GM23338 (cell line): ENCODE measurements around the gene ARL5C. TPM values are rescaled to one million over a fixed set of nuclear protein-coding genes. Genes with fewer than 3 reads are reported as not detected.

Experiments
- ATAC-seq: fragments of 200-7000 bp; cut with Tn5 transposase; 3 replicates; pipeline ENCODE4 v1.9.1; 2020
- DNase-seq: peaks from one replicate; pipeline ENCODE4 v3.0.0-alpha.2; 2015; ENCODE audit warnings: low spot score
- H2AFZ ChIP-seq: fragments of 200-600 bp; sonication (generic); 2 replicates; pipeline ENCODE4 v1.8.0; 2016; ENCODE audit warnings: antibody characterized with exemption, mild to moderate bottlenecking, moderate library complexity
- H3F3A ChIP-seq: fragments of 200-600 bp; sonication (generic); replicated peaks from 2 replicates; pipeline ENCODE4 v1.8.0; 2017; ENCODE audit warnings: antibody characterized with exemption, mixed run types, low read depth
- H3K27ac ChIP-seq: fragments of 200-600 bp; sonication (generic); 2 replicates; pipeline ENCODE4 v1.6.1; 2016; ENCODE audit warnings: low read depth
- H3K27me3 ChIP-seq: fragments of 200-600 bp; sonication (generic); 2 replicates; pipeline ENCODE4 v1.8.0; 2016; ENCODE audit warnings: mild to moderate bottlenecking, mixed run types, moderate library complexity; ENCODE audit not compliant: insufficient read depth
- H3K36me3 ChIP-seq: fragments of 200-600 bp; sonication (generic); 2 replicates; pipeline ENCODE4 v1.8.0; 2016; ENCODE audit warnings: mild to moderate bottlenecking; ENCODE audit not compliant: insufficient read depth
- H3K4me1 ChIP-seq: fragments of 200-600 bp; sonication (generic); 2 replicates; pipeline ENCODE4 v1.8.0; 2016; ENCODE audit warnings: mild to moderate bottlenecking, moderate library complexity; ENCODE audit not compliant: insufficient read depth
- H3K4me2 ChIP-seq: fragments of 200-600 bp; sonication (generic); 2 replicates; pipeline ENCODE4 v1.7.1; 2017; ENCODE audit warnings: mixed run types
- H3K4me3 ChIP-seq: fragments of 200-600 bp; sonication (generic); 2 replicates; pipeline ENCODE4 v1.6.1; 2016; ENCODE audit warnings: mixed run types
- H3K79me2 ChIP-seq: fragments of 200-600 bp; sonication (generic); replicated peaks from 2 replicates; pipeline ENCODE4 v1.8.0; 2017; ENCODE audit warnings: mild to moderate bottlenecking; ENCODE audit not compliant: insufficient read depth
- H3K9me2 ChIP-seq: fragments of 200-600 bp; sonication (generic); 2 replicates; pipeline ENCODE4 v1.8.0; 2017; ENCODE audit not compliant: insufficient read depth
- H4K20me1 ChIP-seq: fragments of 200-600 bp; sonication (generic); replicated peaks from 2 replicates; pipeline ENCODE4 v1.8.0; 2017; ENCODE audit warnings: mild to moderate bottlenecking; ENCODE audit not compliant: insufficient read depth
- H3K27ac Mint-ChIP-seq: 2 replicates; pipeline ENCODE4 v1.8.0; 2020; ENCODE audit warnings: inconsistent platforms, mild to moderate bottlenecking, moderate library complexity, mixed read lengths
- H3K27me3 Mint-ChIP-seq: 3 replicates; pipeline ENCODE4 v1.8.0; 2022; ENCODE audit warnings: low read depth, mild to moderate bottlenecking, moderate library complexity, mixed read lengths, inconsistent platforms; ENCODE audit not compliant: insufficient read depth, poor library complexity
- H3K36me3 Mint-ChIP-seq: 3 replicates; pipeline ENCODE4 v1.8.0; 2021; ENCODE audit warnings: low read depth, mild to moderate bottlenecking, inconsistent platforms, moderate library complexity, mixed read lengths
- H3K4me1 Mint-ChIP-seq: 3 replicates; pipeline ENCODE4 v1.8.0; 2020; ENCODE audit warnings: mild to moderate bottlenecking, inconsistent platforms, mixed read lengths
- H3K4me3 Mint-ChIP-seq: 3 replicates; pipeline ENCODE4 v1.8.0; 2021; ENCODE audit warnings: moderate library complexity, mild to moderate bottlenecking, inconsistent platforms, mixed read lengths
- H3K9me3 Mint-ChIP-seq: 3 replicates; pipeline ENCODE4 v1.8.0; 2020; ENCODE audit warnings: moderate library complexity, mild to moderate bottlenecking, inconsistent platforms, mixed read lengths
- CREB1 ChIP-seq: fragments of 250-450 bp; sonication (Bioruptor Pico); IDR thresholded peaks from 2 replicates; pipeline ENCODE4 v1.5.0; 2020; ENCODE audit warnings: low read depth, mild to moderate bottlenecking, moderate library complexity
- ETS1 ChIP-seq: IDR thresholded peaks from 2 replicates; pipeline ENCODE4 v1.6.1; 2016; ENCODE audit warnings: antibody characterized with exemption
- EZH2 ChIP-seq: fragments of 200-600 bp; sonication (generic); IDR thresholded peaks from one replicate; pipeline ENCODE4 v1.8.0; 2017; ENCODE audit warnings: antibody characterized with exemption, mild to moderate bottlenecking, low read depth; ENCODE audit not compliant: unreplicated experiment
- NANOG ChIP-seq: IDR thresholded peaks from 2 replicates; pipeline ENCODE4 v1.6.1; 2016; ENCODE audit warnings: antibody characterized with exemption, borderline replicate concordance
- POLR2AphosphoS5 ChIP-seq: IDR thresholded peaks from 2 replicates; pipeline ENCODE4 v1.6.1; 2016; ENCODE audit warnings: antibody characterized with exemption, low read depth
- STAT1 ChIP-seq: IDR thresholded peaks from one replicate; pipeline ENCODE4 v1.6.1; 2016; ENCODE audit warnings: antibody characterized with exemption; ENCODE audit not compliant: unreplicated experiment
- ZNF331 ChIP-seq: fragments of 250-450 bp; sonication (Bioruptor Pico); IDR thresholded peaks from 2 replicates; pipeline ENCODE4 v1.5.0; 2020; ENCODE audit warnings: low read depth, mild to moderate bottlenecking, moderate library complexity
- polyA plus RNA-seq: library from polyadenylated mRNA; unstranded; fragments of >200 nt; fragmentation: Nextera tagmentation; extraction: Ambion mirVana; gene quantifications from 2 replicates; pipeline ENCODE4 v1.2.1, GENCODE V29; 2016
- total RNA-seq: library from RNA; depleted of rRNA; stranded (reverse); fragments of >200 nt; shearing (Covaris generic); gene quantifications from 2 replicates; pipeline ENCODE4 v1.2.3, GENCODE V29; 2014
- TF ChIP-seq, protein P1 (sequence below): fragments of 250-450 bp; sonication (Bioruptor Pico); IDR thresholded peaks from 2 replicates; pipeline ENCODE4 v1.5.0; 2020; ENCODE audit warnings: mild to moderate bottlenecking, moderate library complexity
- TF ChIP-seq, protein P2 (sequence below): IDR thresholded peaks from one replicate; pipeline ENCODE4 v1.6.1; 2018; ENCODE audit warnings: antibody characterized with exemption; ENCODE audit not compliant: unreplicated experiment

The ARL5C gene
- total and polyA plus RNA-seq, 2 experiments from 2014 or later, result not detected

GRCh38 chr17:39208893-39209292 is 42.9 kb upstream of the ARL5C start:
- H3K4me2 ChIP-seq, result peak overlapping the region; percentile 89
- H3K4me3 Mint-ChIP-seq, result peak overlapping the region; percentile 69; the same call in 2 of the 3 replicates
- peaks cover 25% of the 10 kb centered on the region for H3F3A ChIP-seq
- peaks cover 14% of the 10 kb centered on the region for H3K36me3 ChIP-seq
- H3K9me2 ChIP-seq, result no peaks in the 10 kb centered on the region
- ATAC-seq, result peak; percentile 6
- TF ChIP-seq NANOG, result no peak
- no peak for TF ChIP-seq EZH2
- peak; percentile 56; the same call in 1 of the 2 replicates for TF ChIP-seq ZNF331 (CRISPR knock-in tag)
- TF ChIP-seq ETS1, result no peak
- H4K20me1 ChIP-seq, result peaks cover 11% of the 10 kb centered on the region
- H3K79me2 ChIP-seq, result no peaks in the 10 kb centered on the region
- no peak for DNase-seq
- peaks cover 16% of the 10 kb centered on the region for H3K4me1 ChIP-seq
- peak overlapping the region; percentile 14; the same call in 1 of the 2 replicates for H2AFZ ChIP-seq
- no peak overlapping the region for H3K27ac ChIP-seq
- H3K9me3 Mint-ChIP-seq, result no peaks in the 10 kb centered on the region; the same call in 2 of the 3 replicates
- no peak overlapping the region for H3K27ac Mint-ChIP-seq
- peaks cover 42% of the 10 kb centered on the region for H3K4me1 Mint-ChIP-seq
- H3K36me3 Mint-ChIP-seq, result peaks cover 17% of the 10 kb centered on the region
- 0 out of 2 replicates have a peak, but pooled peaks cover 9% of the 10 kb centered on the region for H3K27me3 ChIP-seq
- H3K4me3 ChIP-seq, result peak overlapping the region; percentile 61
- H3K27me3 Mint-ChIP-seq, result peaks cover 18% of the 10 kb centered on the region

GRCh38 chr17:39208136-39208535 is 42.2 kb upstream of the ARL5C start:
- no peak overlapping the region for H2AFZ ChIP-seq
- no peak for ATAC-seq
- Mint-ChIP-seq H3K4me3 (no peak overlapping the region), H3K36me3 (peaks cover 24% of the 10 kb centered on the region), H3K27me3 (peaks cover 16% of the 10 kb centered on the region), H3K27ac (no peak overlapping the region), H3K9me3 (no peaks in the 10 kb centered on the region; the same call in 2 of the 3 replicates), H3K4me1 (peaks cover 39% of the 10 kb centered on the region)
- H3K79me2 ChIP-seq, result no peaks in the 10 kb centered on the region
- H3K4me3 ChIP-seq, result no peak overlapping the region
- 0 out of 2 replicates have a peak, but pooled peaks cover 9% of the 10 kb centered on the region for H3K27me3 ChIP-seq
- H4K20me1 ChIP-seq, result peaks cover 14% of the 10 kb centered on the region
- H3K36me3 ChIP-seq, result peaks cover 22% of the 10 kb centered on the region
- no peak overlapping the region for H3K4me2 ChIP-seq
- H3K9me2 ChIP-seq, result no peaks in the 10 kb centered on the region
- H3F3A ChIP-seq, result peaks cover 33% of the 10 kb centered on the region
- H3K27ac ChIP-seq, result no peak overlapping the region
- DNase-seq, result no peak
- peaks cover 16% of the 10 kb centered on the region for H3K4me1 ChIP-seq
- TF ChIP-seq CREB1 (CRISPR knock-in tag) (no peak), POLR2AphosphoS5 (no peak), STAT1 (no peak), NANOG (no peak), ZNF331 (CRISPR knock-in tag) (no peak)
- TF ChIP-seq, protein P1, sequence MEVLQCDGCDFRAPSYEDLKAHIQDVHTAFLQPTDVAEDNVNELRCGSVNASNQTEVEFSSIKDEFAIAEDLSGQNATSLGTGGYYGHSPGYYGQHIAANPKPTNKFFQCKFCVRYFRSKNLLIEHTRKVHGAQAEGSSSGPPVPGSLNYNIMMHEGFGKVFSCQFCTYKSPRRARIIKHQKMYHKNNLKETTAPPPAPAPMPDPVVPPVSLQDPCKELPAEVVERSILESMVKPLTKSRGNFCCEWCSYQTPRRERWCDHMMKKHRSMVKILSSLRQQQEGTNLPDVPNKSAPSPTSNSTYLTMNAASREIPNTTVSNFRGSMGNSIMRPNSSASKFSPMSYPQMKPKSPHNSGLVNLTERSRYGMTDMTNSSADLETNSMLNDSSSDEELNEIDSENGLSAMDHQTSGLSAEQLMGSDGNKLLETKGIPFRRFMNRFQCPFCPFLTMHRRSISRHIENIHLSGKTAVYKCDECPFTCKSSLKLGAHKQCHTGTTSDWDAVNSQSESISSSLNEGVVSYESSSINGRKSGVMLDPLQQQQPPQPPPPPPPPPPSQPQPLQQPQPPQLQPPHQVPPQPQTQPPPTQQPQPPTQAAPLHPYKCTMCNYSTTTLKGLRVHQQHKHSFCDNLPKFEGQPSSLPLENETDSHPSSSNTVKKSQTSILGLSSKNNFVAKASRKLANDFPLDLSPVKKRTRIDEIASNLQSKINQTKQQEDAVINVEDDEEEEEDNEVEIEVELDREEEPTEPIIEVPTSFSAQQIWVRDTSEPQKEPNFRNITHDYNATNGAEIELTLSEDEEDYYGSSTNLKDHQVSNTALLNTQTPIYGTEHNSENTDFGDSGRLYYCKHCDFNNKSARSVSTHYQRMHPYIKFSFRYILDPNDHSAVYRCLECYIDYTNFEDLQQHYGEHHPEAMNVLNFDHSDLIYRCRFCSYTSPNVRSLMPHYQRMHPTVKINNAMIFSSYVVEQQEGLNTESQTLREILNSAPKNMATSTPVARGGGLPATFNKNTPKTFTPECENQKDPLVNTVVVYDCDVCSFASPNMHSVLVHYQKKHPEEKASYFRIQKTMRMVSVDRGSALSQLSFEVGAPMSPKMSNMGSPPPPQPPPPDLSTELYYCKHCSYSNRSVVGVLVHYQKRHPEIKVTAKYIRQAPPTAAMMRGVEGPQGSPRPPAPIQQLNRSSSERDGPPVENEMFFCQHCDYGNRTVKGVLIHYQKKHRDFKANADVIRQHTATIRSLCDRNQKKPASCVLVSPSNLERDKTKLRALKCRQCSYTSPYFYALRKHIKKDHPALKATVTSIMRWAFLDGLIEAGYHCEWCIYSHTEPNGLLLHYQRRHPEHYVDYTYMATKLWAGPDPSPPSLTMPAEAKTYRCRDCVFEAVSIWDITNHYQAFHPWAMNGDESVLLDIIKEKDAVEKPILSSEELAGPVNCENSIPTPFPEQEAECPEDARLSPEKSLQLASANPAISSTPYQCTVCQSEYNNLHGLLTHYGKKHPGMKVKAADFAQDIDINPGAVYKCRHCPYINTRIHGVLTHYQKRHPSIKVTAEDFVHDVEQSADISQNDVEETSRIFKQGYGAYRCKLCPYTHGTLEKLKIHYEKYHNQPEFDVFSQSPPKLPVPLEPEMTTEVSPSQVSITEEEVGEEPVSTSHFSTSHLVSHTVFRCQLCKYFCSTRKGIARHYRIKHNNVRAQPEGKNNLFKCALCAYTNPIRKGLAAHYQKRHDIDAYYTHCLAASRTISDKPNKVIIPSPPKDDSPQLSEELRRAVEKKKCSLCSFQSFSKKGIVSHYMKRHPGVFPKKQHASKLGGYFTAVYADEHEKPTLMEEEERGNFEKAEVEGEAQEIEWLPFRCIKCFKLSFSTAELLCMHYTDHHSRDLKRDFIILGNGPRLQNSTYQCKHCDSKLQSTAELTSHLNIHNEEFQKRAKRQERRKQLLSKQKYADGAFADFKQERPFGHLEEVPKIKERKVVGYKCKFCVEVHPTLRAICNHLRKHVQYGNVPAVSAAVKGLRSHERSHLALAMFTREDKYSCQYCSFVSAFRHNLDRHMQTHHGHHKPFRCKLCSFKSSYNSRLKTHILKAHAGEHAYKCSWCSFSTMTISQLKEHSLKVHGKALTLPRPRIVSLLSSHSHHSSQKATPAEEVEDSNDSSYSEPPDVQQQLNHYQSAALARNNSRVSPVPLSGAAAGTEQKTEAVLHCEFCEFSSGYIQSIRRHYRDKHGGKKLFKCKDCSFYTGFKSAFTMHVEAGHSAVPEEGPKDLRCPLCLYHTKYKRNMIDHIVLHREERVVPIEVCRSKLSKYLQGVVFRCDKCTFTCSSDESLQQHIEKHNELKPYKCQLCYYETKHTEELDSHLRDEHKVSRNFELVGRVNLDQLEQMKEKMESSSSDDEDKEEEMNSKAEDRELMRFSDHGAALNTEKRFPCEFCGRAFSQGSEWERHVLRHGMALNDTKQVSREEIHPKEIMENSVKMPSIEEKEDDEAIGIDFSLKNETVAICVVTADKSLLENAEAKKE (CRISPR knock-in tag), result no peak
- TF ChIP-seq, protein P2, sequence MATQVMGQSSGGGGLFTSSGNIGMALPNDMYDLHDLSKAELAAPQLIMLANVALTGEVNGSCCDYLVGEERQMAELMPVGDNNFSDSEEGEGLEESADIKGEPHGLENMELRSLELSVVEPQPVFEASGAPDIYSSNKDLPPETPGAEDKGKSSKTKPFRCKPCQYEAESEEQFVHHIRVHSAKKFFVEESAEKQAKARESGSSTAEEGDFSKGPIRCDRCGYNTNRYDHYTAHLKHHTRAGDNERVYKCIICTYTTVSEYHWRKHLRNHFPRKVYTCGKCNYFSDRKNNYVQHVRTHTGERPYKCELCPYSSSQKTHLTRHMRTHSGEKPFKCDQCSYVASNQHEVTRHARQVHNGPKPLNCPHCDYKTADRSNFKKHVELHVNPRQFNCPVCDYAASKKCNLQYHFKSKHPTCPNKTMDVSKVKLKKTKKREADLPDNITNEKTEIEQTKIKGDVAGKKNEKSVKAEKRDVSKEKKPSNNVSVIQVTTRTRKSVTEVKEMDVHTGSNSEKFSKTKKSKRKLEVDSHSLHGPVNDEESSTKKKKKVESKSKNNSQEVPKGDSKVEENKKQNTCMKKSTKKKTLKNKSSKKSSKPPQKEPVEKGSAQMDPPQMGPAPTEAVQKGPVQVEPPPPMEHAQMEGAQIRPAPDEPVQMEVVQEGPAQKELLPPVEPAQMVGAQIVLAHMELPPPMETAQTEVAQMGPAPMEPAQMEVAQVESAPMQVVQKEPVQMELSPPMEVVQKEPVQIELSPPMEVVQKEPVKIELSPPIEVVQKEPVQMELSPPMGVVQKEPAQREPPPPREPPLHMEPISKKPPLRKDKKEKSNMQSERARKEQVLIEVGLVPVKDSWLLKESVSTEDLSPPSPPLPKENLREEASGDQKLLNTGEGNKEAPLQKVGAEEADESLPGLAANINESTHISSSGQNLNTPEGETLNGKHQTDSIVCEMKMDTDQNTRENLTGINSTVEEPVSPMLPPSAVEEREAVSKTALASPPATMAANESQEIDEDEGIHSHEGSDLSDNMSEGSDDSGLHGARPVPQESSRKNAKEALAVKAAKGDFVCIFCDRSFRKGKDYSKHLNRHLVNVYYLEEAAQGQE, result no peak
